Epithelial cell of esophagus (primary cell): Measurements from ENCODE around the gene MEIG1.
"Not testable (repeated sequence)": the region's sequence is repeated elsewhere in the genome, so short reads cannot be mapped to it uniquely, and the experiment has no call there.

Source experiments
- DNase-seq: peaks from one replicate; pipeline ENCODE4 v3.0.0; 2010; ENCODE audit warnings: low read depth
- H3K4me3 ChIP-seq: 2 replicates; pipeline ENCODE4 v1.5.1; 2011; ENCODE audit warnings: mild to moderate bottlenecking, low read length, control low read depth
- TF ChIP-seq, protein P1 (sequence below): IDR thresholded peaks from 2 replicates; pipeline ENCODE4 v1.5.1; 2011; ENCODE audit warnings: low read depth, mild to moderate bottlenecking, low read length, control low read depth, inconsistent platforms; ENCODE audit not compliant: insufficient read depth; ENCODE audit errors: missing control alignments

Gene MEIG1

DNA sequence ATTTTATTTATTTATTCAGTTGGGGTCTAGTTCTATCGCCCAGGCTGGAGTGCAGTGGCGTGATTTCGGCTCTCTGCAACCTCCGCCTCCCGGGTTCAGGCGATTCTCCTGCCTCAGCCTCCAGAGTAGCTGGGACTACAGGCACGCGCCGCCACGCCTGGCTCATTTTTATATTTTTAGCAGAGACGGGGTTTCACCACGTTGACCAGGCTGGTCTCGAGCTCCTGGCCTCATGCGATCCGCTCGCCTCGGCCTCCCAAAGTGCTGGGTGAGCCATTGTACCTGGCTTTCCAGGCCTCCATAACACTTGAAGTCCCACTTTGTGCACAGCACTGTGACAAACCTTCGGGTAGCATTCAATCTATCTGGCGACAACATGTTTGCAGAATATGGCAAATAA, 4.3 kb upstream of the MEIG1 start:
- DNase-seq: no peak
- TF ChIP-seq, protein P1, sequence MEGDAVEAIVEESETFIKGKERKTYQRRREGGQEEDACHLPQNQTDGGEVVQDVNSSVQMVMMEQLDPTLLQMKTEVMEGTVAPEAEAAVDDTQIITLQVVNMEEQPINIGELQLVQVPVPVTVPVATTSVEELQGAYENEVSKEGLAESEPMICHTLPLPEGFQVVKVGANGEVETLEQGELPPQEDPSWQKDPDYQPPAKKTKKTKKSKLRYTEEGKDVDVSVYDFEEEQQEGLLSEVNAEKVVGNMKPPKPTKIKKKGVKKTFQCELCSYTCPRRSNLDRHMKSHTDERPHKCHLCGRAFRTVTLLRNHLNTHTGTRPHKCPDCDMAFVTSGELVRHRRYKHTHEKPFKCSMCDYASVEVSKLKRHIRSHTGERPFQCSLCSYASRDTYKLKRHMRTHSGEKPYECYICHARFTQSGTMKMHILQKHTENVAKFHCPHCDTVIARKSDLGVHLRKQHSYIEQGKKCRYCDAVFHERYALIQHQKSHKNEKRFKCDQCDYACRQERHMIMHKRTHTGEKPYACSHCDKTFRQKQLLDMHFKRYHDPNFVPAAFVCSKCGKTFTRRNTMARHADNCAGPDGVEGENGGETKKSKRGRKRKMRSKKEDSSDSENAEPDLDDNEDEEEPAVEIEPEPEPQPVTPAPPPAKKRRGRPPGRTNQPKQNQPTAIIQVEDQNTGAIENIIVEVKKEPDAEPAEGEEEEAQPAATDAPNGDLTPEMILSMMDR: no peak

GRCh38 chr10:14958872-14959220, 342 bp upstream of the MEIG1 start:
- H3K4me3 ChIP-seq: peak overlapping the region; percentile 73
- TF ChIP-seq, protein P1: no peak
- no peak for DNase-seq

More for the DNA sequence above, 4.3 kb upstream of the MEIG1 start:
- peak overlapping the region; percentile 72 for H3K4me3 ChIP-seq

DNA sequence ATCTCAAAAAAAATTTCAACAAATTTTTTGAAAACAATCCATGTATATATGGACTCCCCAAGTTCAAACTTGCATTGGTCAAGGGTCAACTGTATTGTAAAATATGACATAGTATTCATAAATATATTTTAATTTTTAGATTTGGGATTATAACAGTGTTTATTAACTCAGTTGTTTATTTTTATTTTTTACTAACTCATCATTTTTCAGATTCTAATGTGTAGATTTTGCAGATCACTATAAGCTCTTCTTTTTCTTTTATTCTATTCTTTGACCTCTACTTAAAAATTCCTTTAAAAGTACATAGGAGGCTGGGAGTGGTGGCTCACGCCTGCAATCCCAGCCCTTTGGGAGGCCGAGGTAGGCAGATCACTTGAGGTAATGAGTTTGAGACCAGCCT, 8.7 kb downstream of the MEIG1 start:
- no peak for DNase-seq
- TF ChIP-seq, protein P1: no peak

GRCh38 chr10:14971867-14972448, 12.8 kb downstream of the MEIG1 start:
- no peak overlapping the region for H3K4me3 ChIP-seq
- TF ChIP-seq, protein P1: peak; percentile 44
- DNase-seq: peak; percentile 7

More for the DNA sequence above, 8.7 kb downstream of the MEIG1 start:
- H3K4me3 ChIP-seq: no peak overlapping the region

- not testable (repeated sequence) for DNase-seq, H3K4me3 ChIP-seq
Observed at GRCh38 chr10:14974153-14974998, 15.2 kb downstream of the MEIG1 start.

DNA sequence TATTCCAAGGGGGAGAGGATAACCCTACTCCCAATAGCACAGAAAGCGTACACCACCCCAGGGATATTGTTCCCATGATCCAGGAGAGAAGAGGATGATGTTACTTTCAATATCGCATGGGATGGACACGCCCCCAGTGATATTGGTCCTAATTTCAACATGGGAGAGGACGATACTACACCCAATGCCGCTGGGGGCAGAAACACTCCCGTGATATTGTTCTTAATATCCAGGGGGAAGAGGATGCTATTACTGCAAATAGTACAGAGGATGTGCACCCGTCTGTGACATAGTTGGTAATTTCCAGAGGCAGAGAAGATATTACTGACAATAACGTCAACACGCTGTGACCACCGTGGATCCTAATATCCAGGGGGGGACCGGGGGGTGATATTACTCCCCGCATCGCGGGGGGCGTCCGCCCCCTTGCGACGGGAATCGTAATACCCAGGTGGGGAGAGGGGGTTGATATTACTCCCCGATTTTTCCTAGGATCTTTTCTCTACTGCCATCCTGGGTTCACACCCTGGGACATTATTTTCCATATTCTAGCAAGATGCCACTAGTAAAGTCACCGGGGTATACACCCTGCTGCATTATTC, 16.6 kb downstream of the MEIG1 start:
- TF ChIP-seq, protein P1: no peak
- DNase-seq: no peak
- H3K4me3 ChIP-seq: no peak overlapping the region

GRCh38 chr10:14982744-14983143, 23.6 kb downstream of the MEIG1 start:
- no peak overlapping the region for H3K4me3 ChIP-seq
- TF ChIP-seq, protein P1: no peak
- no peak for DNase-seq

DNA sequence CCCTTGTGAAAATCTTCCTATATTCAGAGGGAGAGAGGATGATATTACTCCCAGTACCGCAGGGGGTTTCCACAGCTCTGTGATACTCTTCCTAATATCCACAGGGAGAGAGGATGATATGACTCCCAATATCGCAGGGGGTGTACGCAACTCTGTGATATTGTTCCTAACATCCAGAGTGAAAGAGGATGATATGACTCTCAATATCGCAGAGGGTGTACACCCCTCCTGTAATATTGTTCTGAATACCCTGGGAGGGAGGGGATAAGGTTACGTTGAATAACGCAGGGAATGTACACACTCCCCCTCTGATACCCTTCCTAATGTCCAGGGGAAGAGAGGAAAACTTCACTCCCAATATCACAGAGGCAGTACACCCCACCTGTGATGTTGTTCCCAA, 30.4 kb downstream of the MEIG1 start:
- H3K4me3 ChIP-seq, DNase-seq: not testable (repeated sequence)
